Esophagus squamous epithelium (tissue), 5 donors: Measurements from ENCODE around the gene HNRNPM. TPM values are rescaled to one million over a fixed set of nuclear protein-coding genes. Genes with fewer than 3 reads are reported as not detected.

Experiments
- DNase-seq: peaks from one replicate; lab custom pipeline; 2025; lab: John Stamatoyannopoulos, UW
- H3K27ac ChIP-seq, 4 donors: fragments of 200-600 bp; sonication (generic); one replicate each; pipeline ENCODE4 v1.5.1; 2016 to 2019; ENCODE audit warnings: mild to moderate bottlenecking in 1 of 4
- H3K27me3 ChIP-seq, 4 donors: fragments of 200-600 bp; sonication (generic); 1 replicate in 3 of 4; 2 replicates in 1 of 4; pipeline versions ENCODE4 v1.5.1 to v1.6.0; 2017 to 2021; ENCODE audit warnings: antibody characterized with exemption in 1 of 4
- H3K36me3 ChIP-seq, 3 donors: fragments of 200-600 bp; sonication (generic); one replicate each; pipeline ENCODE4 v1.5.1; 2016 to 2019
- H3K4me1 ChIP-seq, 3 donors: fragments of 200-600 bp; sonication (generic); one replicate each; pipeline ENCODE4 v1.5.1; 2017 to 2019
- H3K4me3 ChIP-seq, 4 donors: fragments of 200-600 bp; sonication (generic); 1 replicate in 3 of 4; 2 replicates in 1 of 4; pipeline ENCODE4 v1.5.1; 2016 to 2019; ENCODE audit warnings: mild to moderate bottlenecking in 2 of 4, moderate library complexity in 1 of 4
- H3K9me3 ChIP-seq, 3 donors: fragments of 200-600 bp; sonication (generic); one replicate each; pipeline ENCODE4 v1.5.1; 2016 to 2019
- POLR2A ChIP-seq, 4 donors: fragments of 450-650 bp; IDR thresholded peaks; one replicate each; pipeline ENCODE4 v1.6.1; 2017; ENCODE audit warnings: antibody characterized with exemption in 4 of 4, mild to moderate bottlenecking in 4 of 4, moderate library complexity in 3 of 4
- WGBS, 2 donors: methylation state at CpG; one replicate each; pipeline ENCODE4 v1.1.5; 2018; 5-methylcytosine and 5-hydroxymethylcytosine counted together
- intact Hi-C: fragments of 100-400 bp; cut with DNase I; formaldehyde crosslinking; loops from one replicate; pipeline ENCODE4 v1.15.0; 2022
- total RNA-seq, 4 donors: library from RNA; depleted of rRNA; stranded (reverse); fragments of >200 nt; gene quantifications; one replicate each; pipeline ENCODE4 v1.1.0, GENCODE V29; 2016
- TF ChIP-seq, protein P1 (sequence below), 6 experiments: fragments of 450-650 bp in 4 of 6; fragments of 200-600 bp in 2 of 6; sonication (generic) in 2 of 6; IDR thresholded peaks; one replicate each; pipeline ENCODE4 v1.5.1; 2016 to 2019; ENCODE audit warnings: antibody characterized with exemption in 6 of 6, mild to moderate bottlenecking in 4 of 6, moderate library complexity in 4 of 6
- donor health status: DM: yes; HTN: yes; CAD: no.

HNRNPM gene
- total RNA-seq, 4 donors from 2014 or later, result 102 to 162 (median 128) TPM

DNA sequence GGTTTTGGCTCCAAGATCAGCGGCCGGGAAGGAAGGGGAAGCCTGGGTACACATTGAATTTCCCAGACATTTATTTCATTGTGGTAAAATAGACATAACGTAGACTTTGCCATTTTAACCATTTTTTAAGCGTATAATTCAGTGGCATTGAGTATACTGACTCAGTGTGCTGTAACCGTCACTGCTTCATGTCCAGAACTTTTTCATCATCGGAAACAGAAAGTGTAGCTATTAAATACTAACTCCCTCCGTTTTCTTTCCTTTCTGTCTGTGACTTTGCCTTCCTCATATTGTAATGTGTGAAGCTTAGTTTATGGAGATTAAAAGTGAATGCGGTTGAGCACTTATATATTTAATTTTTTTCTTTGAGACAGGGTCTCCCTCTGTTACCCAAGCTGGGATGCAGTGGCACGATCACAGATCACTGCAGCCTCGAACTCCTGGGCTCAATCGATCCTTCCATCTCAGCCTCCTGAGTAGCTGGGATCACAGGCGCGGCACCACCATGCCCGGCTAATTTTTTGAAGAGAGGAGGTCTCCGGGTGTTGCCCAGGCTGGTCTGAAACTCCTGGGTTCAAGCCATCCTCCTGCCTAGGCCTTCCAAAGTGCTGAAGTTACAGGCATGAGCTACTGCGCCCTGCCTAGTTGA lies 1.4 kb downstream of the HNRNPM start:
- Histone ChIP-seq H3K4me1 (peaks cover 34 to 77% (median 50%) of the 10 kb centered on the region in 3 donors), H3K27me3 (no peaks in the 10 kb centered on the region), H3K36me3 (peaks cover 0 to 16% (median 7%) of the 10 kb centered on the region in 3 donors), H3K27ac (peak overlapping the region; percentile 95 to 98 (median 97)), H3K4me3 (peak overlapping the region; percentile 73 to 93 (median 84)), H3K9me3 (no peaks in the 10 kb centered on the region)
- DNase-seq, result no peak
- TF ChIP-seq, protein P1, sequence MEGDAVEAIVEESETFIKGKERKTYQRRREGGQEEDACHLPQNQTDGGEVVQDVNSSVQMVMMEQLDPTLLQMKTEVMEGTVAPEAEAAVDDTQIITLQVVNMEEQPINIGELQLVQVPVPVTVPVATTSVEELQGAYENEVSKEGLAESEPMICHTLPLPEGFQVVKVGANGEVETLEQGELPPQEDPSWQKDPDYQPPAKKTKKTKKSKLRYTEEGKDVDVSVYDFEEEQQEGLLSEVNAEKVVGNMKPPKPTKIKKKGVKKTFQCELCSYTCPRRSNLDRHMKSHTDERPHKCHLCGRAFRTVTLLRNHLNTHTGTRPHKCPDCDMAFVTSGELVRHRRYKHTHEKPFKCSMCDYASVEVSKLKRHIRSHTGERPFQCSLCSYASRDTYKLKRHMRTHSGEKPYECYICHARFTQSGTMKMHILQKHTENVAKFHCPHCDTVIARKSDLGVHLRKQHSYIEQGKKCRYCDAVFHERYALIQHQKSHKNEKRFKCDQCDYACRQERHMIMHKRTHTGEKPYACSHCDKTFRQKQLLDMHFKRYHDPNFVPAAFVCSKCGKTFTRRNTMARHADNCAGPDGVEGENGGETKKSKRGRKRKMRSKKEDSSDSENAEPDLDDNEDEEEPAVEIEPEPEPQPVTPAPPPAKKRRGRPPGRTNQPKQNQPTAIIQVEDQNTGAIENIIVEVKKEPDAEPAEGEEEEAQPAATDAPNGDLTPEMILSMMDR (IDR thresholded peaks at IDR 0.05), result no peak
- TF ChIP-seq POLR2A (IDR thresholded peaks at IDR 0.05), result no peak
- 21 to 25% methylated on average over 16 of the region's 16 CpGs for WGBS, 2 donors
- intact Hi-C loops, result no loop called here

DNA sequence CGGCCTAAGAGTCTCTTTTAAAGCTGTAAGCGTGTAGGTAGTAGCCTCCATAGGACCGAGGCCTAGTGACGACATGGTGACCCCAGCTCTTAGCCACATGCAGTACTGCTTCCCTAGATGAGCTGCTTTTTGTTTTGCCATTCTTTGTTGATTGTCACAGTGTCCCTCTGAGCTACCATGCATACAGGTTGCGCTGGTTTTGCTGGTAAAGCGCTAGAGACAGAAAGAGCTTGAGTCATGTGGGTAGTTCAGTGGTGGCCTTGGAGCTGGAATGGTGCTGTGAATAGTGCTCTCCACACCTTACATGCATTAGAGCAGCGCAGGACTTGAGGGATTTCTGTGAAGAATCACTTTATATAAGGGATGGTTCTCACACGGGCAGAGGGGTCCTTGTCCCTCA lies 5.1 kb downstream of the HNRNPM start:
- WGBS, 2 donors, result 62 to 78% methylated on average over 5 to 6 of the region's 8 CpGs

DNA sequence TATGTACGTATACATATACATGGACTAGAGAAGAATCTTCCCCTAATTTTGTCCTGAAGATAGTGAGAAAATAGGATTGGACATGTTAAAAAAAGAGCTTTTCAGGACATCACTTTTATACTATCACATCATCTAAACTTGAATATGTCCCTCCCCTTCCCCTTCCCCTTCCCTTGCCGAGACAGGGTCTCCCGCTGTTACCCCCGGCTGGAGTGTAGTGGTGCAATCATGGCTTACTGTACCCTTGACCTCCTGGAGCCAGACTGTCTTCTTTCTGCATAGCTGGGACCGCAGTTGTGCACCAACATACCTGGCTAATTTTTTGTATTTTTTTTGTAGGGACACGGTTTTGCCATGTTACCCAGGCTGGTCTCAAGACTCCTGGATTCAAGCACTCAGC lies 6.6 kb downstream of the HNRNPM start:
- peaks cover 39 to 95% (median 83%) of the 10 kb centered on the region in 3 donors for H3K4me1 ChIP-seq
- no peak for DNase-seq
- peak overlapping the region in 3 of 4 donors; percentile 6 to 70 (median 36) for H3K27ac ChIP-seq
- no peaks in the 10 kb centered on the region for H3K9me3 ChIP-seq
- intact Hi-C loops, result no loop called here
- peaks cover 0 to 53% (median 12%) of the 10 kb centered on the region in 3 donors for H3K36me3 ChIP-seq
- H3K27me3 ChIP-seq, result no peaks in the 10 kb centered on the region
- 62 to 69% methylated on average over 6 of the region's 6 CpGs for WGBS, 2 donors
- no peak overlapping the region for H3K4me3 ChIP-seq
- TF ChIP-seq, protein P1 (IDR thresholded peaks at IDR 0.05), result no peak
- TF ChIP-seq POLR2A (IDR thresholded peaks at IDR 0.05), result no peak

More for the DNA sequence above, 5.1 kb downstream of the HNRNPM start:
- H3K9me3 ChIP-seq, result no peaks in the 10 kb centered on the region
- no peak for DNase-seq
- no peaks in the 10 kb centered on the region for H3K27me3 ChIP-seq
- no peak for TF ChIP-seq POLR2A (IDR thresholded peaks at IDR 0.05)
- TF ChIP-seq, protein P1 (IDR thresholded peaks at IDR 0.05), result no peak
- intact Hi-C loops, result no loop called here
- H3K4me3 ChIP-seq, result no peak overlapping the region
- peaks cover 41 to 91% (median 81%) of the 10 kb centered on the region in 3 donors for H3K4me1 ChIP-seq
- H3K36me3 ChIP-seq, result peaks cover 0 to 39% (median 7%) of the 10 kb centered on the region in 3 donors
- peak overlapping the region in 3 of 4 donors; percentile 36 to 70 (median 64) for H3K27ac ChIP-seq

DNA sequence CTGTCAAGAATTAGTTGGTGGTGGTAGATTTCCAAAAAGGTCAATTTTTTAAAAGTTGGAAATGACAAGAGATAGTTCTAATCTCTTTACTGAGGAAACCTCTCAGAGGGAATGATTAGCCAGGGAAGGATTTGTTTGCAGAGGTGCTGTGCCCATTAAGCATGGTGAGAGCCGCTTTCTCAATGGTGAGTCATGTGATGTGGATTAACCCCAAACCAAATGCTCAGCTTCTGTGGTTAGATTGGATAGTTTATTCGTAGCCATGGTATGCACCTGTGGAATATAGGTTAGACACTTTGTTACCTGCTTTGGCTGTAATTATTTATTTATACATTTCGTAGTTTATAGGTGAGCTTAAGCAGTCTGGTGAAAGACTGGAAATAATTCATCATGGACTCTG lies 7.1 kb downstream of the HNRNPM start:
- no peak for DNase-seq
- Histone ChIP-seq H3K36me3 (peaks cover 4 to 53% (median 9%) of the 10 kb centered on the region in 3 donors), H3K9me3 (no peaks in the 10 kb centered on the region), H3K4me3 (no peak overlapping the region), H3K4me1 (peaks cover 34 to 95% (median 78%) of the 10 kb centered on the region in 3 donors), H3K27me3 (no peaks in the 10 kb centered on the region), H3K27ac (peak overlapping the region in 3 of 4 donors; percentile 6 to 70 (median 7))
- TF ChIP-seq, protein P1 (IDR thresholded peaks at IDR 0.05), result no peak
- no peak for TF ChIP-seq POLR2A (IDR thresholded peaks at IDR 0.05)
- 29 to 37% methylated on average over 3 of the region's 3 CpGs for WGBS, 2 donors
- intact Hi-C loops, result no loop called here

DNA sequence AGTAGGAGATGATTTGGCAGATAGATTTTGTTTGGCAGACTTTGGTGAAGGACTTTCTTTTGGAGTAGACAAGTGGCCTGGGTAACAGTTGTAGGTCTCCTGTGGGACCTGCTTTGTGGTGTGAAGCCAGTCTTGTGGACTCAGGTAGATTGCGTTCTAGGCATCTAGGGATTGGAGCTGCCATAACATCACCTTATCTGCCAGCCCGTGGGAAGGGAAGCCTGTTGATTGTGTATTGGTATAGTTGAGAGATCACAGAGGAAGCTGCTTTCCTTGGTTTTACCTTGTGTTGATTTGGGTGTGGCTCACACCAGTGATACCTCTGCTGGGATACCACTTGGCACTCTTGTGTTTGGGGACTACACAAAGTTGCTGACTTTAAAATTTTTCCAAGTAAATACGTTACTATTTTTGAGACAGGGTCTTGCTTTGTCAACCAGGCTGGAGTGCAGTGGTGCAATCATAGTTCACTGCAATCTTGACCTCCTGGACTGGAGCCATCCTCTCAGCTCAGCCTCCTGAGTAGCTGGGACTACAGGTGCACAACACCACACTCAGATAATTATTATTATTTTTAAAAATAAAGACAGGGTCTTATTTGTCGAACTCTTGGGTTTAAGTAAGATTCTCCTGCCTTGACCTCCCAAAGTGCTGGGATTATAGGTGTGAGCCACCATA lies 7.8 kb downstream of the HNRNPM start:
- Histone ChIP-seq H3K4me1 (peaks cover 27 to 95% (median 72%) of the 10 kb centered on the region in 3 donors), H3K27ac (peak overlapping the region in 3 of 4 donors; percentile 6 to 70 (median 7)), H3K27me3 (no peaks in the 10 kb centered on the region), H3K4me3 (no peak overlapping the region), H3K36me3 (peaks cover 6 to 52% (median 8%) of the 10 kb centered on the region in 3 donors), H3K9me3 (no peaks in the 10 kb centered on the region)
- no peak for DNase-seq
- 62 to 68% methylated on average over 4 of the region's 4 CpGs for WGBS, 2 donors
- intact Hi-C loops, result no loop called here
- TF ChIP-seq POLR2A (IDR thresholded peaks at IDR 0.05), result no peak
- TF ChIP-seq, protein P1 (IDR thresholded peaks at IDR 0.05), result no peak
